Jurkat, Clone E6-1 (cell line): ENCODE measurements around the gene TERF2IP.

Experiments
- DNase-seq: peaks from one replicate; pipeline ENCODE4 v3.0.0-alpha.2; 2011; ENCODE audit warnings: low read depth, low spot score
- H3K4me3 ChIP-seq: 2 replicates; pipeline ENCODE4 v1.5.1; 2011; ENCODE audit warnings: mild to moderate bottlenecking, low read length, control low read depth, moderate library complexity

The TERF2IP gene

DNA sequence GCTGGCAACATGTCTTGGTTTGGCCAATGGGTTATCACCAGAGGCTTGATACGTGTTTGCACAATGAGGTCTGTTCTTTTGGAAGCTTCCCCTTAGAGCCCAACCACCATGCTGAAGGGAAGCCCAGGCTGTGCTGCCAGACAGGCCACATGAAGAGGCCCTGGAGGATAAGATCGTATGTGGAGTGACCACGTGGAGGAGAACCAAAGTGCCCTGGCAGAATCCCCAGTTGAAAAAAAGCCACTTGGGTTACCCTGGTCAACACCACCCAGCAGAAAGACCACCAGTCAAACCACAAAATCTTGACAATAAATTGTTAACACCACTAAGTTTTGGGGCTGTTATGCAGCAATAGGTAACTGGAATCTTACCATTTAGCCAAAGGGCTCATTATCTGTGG lies 17.5 kb upstream of the TERF2IP start:
- DNase-seq: no peak
- no peak overlapping the region for H3K4me3 ChIP-seq

DNA sequence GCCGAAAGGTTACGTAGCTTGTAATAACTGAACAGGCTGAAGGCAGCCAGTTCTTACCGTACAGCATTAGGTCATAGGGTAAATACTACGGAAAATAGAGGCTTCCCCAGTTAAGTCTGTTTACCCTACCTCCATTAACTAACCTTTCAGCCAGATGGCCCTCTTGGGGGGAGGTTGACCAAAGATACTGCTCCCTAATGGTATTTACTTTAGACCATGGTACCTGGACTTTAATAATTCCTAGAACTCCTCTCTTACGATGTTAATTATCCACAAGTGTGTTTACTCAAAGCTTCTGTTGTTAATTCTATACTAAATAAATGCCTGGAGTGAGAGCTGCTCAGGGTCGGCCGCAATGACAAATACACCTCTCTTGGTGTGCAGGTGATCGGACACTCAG lies 14.7 kb upstream of the TERF2IP start:
- DNase-seq: no peak
- H3K4me3 ChIP-seq: no peak overlapping the region

DNA sequence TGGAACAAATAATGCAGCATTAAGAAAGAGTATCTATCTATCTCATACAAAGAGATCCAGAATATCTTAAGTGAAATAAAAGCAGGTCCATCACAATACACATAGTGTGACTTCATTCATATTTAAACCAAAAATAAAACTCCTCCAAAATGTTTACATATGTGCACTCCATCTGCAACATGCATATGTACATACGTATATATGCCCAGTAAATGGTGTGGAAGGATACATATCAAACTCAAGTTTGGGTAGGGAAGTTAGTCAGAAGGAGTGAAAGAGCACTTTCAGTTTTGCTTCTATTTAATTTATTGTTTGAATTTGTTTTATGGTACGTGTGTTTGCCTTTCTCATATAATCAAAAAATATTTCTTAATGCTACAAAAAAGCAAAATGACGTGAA lies 12.5 kb upstream of the TERF2IP start:
- DNase-seq: no peak
- H3K4me3 ChIP-seq: no peak overlapping the region

DNA sequence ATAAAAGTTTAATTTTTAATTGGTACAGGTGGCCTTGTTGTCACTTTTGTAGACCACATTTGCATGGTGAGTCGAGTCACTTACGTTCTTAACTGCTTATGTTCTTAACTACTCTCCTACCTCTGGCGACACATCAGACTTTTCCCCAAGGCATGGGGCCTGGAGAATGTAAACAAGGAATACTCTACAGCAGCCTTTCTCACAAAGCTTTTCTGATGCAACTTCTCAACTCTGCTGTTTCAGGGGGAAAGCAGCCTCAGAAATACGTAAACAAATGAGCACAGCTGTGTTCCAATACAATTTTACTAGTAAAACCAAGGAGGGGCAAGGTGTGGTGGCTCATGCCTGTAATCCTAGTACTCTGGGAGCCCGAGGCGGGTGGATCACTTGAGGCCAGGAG lies 7.0 kb upstream of the TERF2IP start:
- DNase-seq: no peak
- H3K4me3 ChIP-seq: no peak overlapping the region

DNA sequence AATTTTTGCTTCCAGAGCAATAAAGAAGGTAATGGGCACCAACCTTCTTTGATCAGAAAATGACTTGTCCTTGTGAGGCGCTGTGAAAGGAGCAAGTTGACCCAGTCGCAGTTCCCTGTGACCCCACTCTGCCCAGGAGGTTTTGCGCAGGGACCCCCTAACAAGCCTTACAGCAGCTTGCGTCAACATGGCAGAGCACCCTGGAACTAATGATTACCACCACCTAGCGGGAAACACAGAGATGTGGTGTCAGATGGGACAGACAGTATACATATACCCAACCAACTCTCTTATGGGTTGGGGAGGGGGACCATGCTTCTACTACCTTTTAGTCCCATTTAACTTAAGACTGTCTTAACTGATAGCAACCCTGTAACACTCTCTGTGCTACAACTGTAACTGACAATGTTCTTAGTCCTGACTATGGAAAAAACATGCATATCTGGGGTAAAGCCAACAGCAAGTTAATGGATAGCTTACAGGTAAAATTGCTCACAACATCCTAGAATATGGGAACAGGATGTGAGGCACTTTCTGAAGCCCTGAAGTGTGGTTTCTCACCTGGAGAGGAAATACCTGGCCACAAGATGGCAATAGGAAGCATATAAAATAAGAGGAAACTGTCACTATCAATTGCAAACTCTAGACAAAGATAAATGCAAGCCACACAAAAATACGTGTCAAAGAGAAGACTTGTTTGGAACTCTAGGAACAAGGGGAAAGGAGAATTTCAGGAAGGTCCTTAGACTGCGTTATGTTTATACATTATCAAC lies 3.1 kb upstream of the TERF2IP start:
- peak overlapping the region; percentile 16 for H3K4me3 ChIP-seq
- DNase-seq: no peak

DNA sequence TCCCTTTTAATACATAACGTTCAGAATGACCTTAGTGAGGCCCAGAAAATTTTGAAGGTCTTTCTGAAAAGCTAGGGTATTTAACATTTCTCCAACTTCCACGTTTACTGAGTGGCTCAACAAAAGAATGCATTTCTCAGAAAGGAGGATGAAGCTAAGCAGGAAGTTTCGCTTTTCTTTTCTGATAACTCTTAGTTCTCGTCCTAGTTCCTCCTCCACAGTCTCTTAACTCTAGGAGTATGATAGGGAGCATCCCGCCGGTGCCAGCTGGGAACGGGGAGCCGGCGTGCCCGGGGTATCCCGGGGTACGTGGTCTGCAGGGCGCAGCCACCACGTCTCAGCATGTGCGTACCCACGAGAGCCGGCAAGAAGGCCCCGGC lies 471 bp upstream of the TERF2IP start:
- H3K4me3 ChIP-seq: peak overlapping the region; percentile 62
- no peak for DNase-seq

DNA sequence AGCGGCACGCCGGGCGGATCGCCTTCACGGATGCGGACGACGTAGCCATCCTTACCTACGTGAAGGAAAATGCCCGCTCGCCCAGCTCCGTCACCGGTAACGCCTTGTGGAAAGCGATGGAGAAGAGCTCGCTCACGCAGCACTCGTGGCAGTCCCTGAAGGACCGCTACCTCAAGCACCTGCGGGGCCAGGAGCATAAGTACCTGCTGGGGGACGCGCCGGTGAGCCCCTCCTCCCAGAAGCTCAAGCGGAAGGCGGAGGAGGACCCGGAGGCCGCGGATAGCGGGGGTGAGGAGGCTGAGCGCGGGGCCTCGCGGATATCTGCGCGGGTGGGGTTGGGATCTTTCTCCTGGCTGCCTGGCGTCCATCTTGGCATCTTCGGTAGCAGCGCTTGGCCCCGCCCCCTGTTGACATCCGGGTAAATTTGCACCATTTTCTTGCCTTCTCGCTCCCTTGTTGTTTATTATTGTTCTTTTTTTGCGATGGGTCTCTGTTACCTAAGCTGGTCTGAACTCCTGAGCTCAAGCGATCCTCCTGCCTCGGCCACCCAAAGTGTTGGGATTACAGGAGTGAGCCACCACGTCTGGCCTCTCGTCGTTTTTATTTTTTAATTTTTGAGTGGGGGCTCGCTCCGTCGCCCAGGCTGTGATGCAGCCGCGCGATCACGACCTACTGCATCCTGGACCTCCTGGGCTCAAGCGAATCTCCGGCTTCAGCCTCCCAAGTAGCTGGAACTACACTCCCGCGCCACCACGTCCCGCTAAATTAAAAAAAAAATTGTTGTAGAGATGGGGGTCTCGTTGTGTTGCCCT lies 898 bp downstream of the TERF2IP start:
- peak; percentile 74 for DNase-seq
- peak overlapping the region; percentile 62 for H3K4me3 ChIP-seq

DNA sequence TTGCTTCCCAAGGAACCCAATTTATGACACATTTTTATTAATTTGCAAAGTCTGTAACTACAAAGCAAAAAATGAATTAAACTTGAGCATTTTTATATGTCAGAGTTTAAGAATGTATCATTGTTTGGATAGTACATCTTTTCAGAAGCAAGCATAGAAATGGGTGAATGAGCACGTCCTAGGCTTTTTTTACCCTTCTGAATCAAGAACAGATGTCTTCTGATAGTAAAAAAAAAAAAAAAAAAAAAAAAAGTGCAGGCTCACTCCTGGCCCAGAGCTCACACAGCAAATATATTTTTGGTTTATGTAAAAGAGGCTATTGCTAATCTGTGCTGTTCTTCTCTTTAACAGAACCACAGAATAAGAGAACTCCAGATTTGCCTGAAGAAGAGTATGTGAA lies 6.3 kb downstream of the TERF2IP start:
- no peak overlapping the region for H3K4me3 ChIP-seq
- no peak for DNase-seq

DNA sequence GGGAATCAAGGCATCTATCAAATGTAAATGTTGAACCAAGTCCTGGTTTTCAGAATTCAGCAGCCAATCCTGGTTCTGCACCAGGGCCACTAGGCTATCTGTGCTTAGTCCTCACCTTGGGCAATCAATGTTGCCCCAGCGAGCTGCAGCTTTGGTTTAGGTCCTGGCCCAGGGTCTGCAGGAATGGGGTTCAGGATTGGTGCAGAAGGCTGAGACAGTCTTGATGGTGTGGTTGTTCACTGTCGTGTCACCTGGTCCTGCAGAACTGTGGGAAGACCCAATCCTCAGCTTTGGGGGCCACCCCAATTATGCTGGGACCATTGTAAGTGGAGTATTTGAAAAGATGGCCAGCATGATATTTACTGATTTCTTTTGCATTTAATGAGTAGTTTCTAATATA lies 10.6 kb downstream of the TERF2IP start:
- no peak overlapping the region for H3K4me3 ChIP-seq
- no peak for DNase-seq

DNA sequence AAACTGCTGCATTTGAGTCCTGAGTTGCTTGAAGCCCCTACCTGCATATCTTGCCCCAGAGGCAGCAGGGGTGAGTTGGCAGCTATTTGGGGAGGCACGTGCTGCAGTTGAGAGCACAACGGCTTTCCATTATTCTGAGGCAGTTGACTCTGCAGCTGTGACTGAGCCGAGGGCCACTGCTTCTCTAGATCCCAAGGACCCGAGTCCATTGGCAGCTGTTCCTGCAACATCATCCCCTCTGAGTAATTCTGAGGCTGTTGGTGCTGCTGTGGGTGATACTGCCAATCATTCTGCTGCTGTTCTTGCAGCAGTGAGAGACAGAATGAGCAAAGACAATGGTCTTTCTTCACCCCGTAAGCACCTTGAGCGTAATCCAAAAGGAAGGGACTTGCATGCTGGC lies 12.7 kb downstream of the TERF2IP start:
- no peak overlapping the region for H3K4me3 ChIP-seq
- no peak for DNase-seq

DNA sequence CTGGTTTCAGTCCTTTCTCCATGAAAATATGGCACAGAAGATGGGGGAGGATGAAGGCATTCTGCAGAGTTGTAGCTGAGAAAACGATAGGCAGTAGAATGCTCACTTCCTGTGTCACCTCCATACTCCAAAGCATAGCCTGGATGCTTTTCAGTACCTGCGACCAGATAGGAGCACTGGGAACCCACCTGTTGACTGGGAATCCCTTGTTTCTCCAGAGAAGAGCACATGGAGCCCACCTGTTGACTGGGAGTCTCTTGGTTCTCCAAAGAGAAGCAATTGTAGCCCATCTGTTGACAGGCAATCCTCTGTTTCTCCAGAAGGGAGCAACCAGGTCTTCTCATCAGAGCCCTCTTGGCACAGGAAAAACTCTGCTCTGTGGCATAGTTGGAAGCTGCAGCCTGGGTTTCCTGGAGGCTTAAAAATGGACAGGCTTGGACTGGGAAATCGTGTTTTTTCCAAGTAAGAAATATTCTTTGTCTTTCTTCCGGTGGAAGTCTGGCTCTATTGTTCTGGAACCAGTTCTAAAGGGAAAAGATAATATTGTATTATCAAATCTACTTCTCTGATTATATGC lies 13.2 kb downstream of the TERF2IP start:
- no peak for DNase-seq
- no peak overlapping the region for H3K4me3 ChIP-seq

DNA sequence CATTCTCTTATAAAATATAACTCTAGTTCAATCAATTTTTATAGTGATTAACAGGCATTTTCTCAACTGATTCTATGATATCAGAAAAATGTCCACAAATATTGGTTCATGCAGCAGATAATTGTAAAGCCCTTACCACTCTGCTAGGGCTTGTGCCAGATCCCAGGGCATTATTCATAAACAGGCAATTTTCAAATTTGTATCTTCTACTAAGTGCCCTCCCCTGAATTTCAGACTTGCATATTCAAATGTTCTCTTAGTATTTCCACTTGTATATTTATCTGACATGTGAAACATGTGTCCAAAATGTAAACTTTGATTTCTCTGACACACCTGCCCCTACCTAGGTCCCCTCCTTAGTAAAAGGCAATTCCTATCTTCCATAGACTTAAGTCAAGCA lies 19.9 kb downstream of the TERF2IP start:
- DNase-seq: no peak
- no peak overlapping the region for H3K4me3 ChIP-seq

DNA sequence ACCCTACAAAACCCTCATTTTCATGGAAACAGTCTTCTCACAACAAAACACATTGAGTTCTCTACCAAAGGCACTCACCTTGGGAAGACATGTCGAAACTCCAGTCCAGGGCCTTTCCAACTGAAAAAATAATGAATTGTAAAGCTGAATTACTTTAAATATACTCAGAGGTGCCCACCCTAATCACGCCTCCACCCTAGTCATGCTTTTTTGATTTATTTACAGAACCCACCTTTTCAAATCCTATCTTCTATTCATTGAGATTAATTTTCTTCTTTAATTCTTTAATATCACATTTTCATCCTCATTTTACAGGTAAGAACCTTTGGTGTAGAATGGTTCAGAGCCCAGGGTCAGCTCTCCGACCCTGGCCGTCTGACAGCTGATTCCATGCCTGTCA lies 29.3 kb downstream of the TERF2IP start, which contains the start of gene CPHXL2:
TSS of gene CPHXL2 (minus strand) at position 101 of the 400 bp plus-strand sequence. CDS start at position 91, 10 bp downstream.
- no peak for DNase-seq
- no peak within 1 kb of the TSS for H3K4me3 ChIP-seq

DNA sequence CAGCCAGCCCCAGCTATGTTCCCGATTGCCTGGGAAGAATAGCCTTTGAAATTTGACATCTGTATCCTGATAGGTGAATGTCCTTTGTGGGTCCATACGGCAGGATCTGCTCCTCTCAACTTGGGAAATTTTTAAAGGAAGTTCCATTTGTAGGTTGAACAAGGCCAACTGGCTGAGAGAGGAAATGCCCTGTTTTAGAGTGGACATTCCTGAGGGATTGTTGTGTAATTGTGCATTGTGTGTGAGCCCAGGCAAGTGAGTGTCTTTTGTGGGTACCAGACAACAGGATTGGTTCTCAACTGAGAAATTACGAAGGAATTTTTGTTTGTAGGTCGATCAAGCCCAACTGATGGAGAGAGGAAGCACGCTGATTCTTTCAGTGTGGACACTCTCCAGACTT lies 31.8 kb downstream of the TERF2IP start:
- no peak for DNase-seq
- no peak overlapping the region for H3K4me3 ChIP-seq

DNA sequence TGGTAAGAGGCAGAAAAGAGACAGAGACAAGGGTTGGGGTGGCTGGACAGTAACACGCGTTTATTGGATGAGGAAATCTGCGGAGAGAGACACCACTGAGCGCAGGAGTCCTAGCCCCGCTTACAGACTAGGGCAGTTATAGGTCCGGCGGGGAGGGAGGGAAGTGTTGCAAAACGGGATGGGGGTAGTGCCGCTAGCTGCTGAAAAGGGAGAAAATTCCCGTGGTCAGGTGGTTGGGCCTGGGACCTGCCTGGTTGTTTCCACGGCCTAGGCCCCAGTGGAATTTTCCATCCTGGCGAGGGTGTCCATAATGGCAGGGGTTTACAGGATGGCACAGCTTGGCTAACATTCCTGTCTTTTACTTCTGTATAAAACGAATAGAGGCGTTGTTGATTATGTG lies 34.7 kb downstream of the TERF2IP start:
- no peak for DNase-seq
- H3K4me3 ChIP-seq: no peak overlapping the region

DNA sequence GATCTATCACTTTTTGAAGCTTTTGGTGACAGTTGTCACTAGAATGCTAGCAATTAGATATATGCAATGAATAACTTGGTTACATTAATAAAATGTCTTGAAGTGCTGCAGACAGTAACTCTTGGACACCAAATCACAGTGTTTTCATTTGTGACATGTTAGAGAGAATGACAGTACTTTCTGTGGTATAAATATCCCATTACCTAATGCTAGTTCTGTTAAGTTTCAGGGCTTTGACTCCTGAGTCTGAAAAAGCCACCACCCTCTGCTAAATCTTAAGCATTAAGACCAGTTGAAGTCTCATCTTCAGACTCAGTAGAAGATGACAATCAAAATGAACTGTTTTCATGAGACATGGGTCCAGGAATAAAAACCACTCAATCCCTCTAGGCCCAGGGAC lies 39.8 kb downstream of the TERF2IP start:
- H3K4me3 ChIP-seq: no peak overlapping the region
- no peak for DNase-seq

DNA sequence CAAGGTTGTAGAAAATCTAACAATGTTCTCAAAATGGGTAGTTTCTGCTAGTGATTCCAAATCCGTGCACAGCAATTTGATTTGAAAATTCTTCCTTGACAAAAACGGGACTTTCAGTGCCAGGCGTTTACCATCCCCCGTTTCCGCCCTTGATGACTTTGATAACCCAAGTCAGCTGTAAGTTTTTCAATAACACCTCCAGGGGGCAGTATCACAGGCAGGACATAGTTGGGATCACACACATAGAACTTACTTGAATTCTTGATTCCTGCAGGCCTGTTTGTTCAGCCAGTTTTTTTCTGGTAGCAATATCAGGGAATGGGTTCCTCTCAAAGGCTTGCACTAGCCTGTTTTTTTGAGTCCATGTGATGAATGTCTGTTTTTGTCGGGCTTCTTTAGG lies 48.1 kb downstream of the TERF2IP start:
- DNase-seq: peak; percentile 35
- H3K4me3 ChIP-seq: no peak overlapping the region

DNA sequence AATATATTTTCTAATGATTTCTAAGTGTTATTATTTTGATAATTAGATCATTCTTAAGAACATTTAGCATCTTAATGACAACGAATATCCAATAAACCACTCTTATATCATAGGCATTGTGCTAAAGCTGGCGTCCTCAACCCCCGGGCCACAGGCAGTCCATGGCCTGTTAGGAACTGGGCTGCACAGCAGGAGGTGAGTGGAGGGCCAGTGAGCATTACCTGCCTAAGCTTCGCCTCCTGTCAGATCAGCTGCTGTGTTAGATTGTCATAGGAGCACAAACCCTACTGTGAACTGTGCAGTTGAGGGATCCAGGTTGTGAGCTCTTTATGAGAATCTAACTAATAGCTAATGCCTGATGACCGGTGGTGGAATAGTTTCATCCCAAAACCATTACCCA lies 50.0 kb downstream of the TERF2IP start:
- H3K4me3 ChIP-seq: no peak overlapping the region
- DNase-seq: no peak

DNA sequence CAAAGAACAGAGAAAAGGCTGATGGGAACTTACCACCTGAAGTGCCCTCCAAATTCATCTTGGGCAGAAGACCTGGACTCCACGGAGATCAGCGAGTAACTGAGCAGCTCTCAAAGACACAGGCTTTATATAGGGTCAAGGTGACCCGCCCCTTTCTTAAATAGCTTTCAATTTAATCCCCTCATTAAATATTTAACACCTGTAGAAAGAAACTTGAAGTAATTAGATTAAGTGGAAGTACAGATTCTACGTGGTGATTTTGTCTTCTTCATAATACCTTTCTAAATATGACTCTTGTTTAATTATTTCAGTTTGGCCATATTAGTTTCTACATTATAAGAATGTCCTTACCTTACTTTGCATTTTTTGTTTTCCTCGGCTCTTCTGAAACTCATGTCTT lies 53.8 kb downstream of the TERF2IP start, which contains the start of gene DUXB:
TSS of gene DUXB (minus strand) at position 101 of the 400 bp plus-strand sequence. CDS start at position 58, 43 bp downstream.
- H3K4me3 ChIP-seq: no peak within 1 kb of the TSS
- no peak for DNase-seq

DNA sequence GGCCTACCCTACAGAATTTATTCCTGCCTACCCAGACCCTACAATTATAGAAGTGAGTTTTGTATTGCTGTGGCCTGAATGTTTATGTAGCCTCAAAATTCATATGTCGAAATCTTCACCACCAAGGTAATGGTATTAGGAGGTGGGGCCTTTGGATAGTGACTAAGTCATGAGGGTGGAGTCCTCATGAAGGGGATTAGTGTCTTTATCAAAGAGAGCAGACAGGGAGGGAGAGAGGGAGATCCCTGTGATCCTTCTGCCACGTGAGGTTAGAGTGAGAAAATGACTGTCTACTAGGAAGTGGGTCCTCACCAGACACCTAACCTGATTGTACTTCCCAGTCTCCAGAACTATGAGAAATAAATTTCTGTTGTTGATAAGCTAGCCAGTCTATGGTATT lies 54.7 kb downstream of the TERF2IP start:
- DNase-seq: no peak
- no peak overlapping the region for H3K4me3 ChIP-seq
